ENCODE data around the gene KCNS3. TPM values are rescaled to one million over a fixed set of nuclear protein-coding genes. Genes with fewer than 3 reads are reported as not detected.

Gene KCNS3
- total RNA-seq, 4 donors from 2014 or later: 14.6 to 37.4 (median 24.3) TPM

GRCh38 chr2:17935242-17935885, 56.9 kb downstream of the KCNS3 start:
- intact Hi-C loops (cut with DNase I): no loop called here
- H3K27me3 ChIP-seq: no peaks in the 10 kb centered on the region
- TF ChIP-seq POLR2A (IDR thresholded peaks at IDR 0.05; ENCODE audit: low read depth) (no peak), CTCF (IDR thresholded peaks at IDR 0.05) (no peak), EP300 (IDR thresholded peaks at IDR 0.05) (no peak), POLR2AphosphoS5 (IDR thresholded peaks at IDR 0.05) (no peak)
- H3K27ac ChIP-seq (replicated peaks in 1 of 4): no peak overlapping the region
- no peaks in the 10 kb centered on the region for H3K4me1 ChIP-seq
- no peak overlapping the region for H3K4me3 ChIP-seq
- DNase-seq (ENCODE audit: extremely low spot score): no peak
- H3K36me3 ChIP-seq: peaks cover 0 to 21% (median 13%) of the 10 kb centered on the region in 4 donors
- peaks cover 0 to 9% (median 0%) of the 10 kb centered on the region in 4 donors for H3K9me3 ChIP-seq
- 79% methylated on average over 6 of the region's 6 CpGs for WGBS

- WGBS: 89% methylated on average over 1 of the region's 1 CpG
Observed at GRCh38 chr2:17936599-17936998, 58.1 kb downstream of the KCNS3 start.

GRCh38 chr2:17940091-17940630, 61.7 kb downstream of the KCNS3 start:
- intact Hi-C loops (cut with DNase I): no loop called here
- 53% methylated on average over 2 of the region's 2 CpGs for WGBS
- Histone ChIP-seq H3K27ac (replicated peaks in 1 of 4) (no peak overlapping the region), H3K4me1 (no peaks in the 10 kb centered on the region), H3K9me3 (peaks cover 0 to 9% (median 0%) of the 10 kb centered on the region in 4 donors), H3K36me3 (no peaks in the 10 kb centered on the region), H3K27me3 (no peaks in the 10 kb centered on the region), H3K4me3 (no peak overlapping the region)
- TF ChIP-seq EP300 (IDR thresholded peaks at IDR 0.05) (no peak), POLR2AphosphoS5 (IDR thresholded peaks at IDR 0.05) (no peak), CTCF (IDR thresholded peaks at IDR 0.05) (no peak)
- no peak for DNase-seq (ENCODE audit: extremely low spot score)

More at GRCh38 chr2:17936599-17936998, 58.1 kb downstream of the KCNS3 start:
- H3K27ac ChIP-seq (replicated peaks in 1 of 4): no peak overlapping the region
- intact Hi-C loops (cut with DNase I): no loop called here
- no peaks in the 10 kb centered on the region for H3K27me3 ChIP-seq
- TF ChIP-seq CTCF (IDR thresholded peaks at IDR 0.05): no peak
- no peak for TF ChIP-seq EP300 (IDR thresholded peaks at IDR 0.05)
- no peak for TF ChIP-seq POLR2AphosphoS5 (IDR thresholded peaks at IDR 0.05)
- TF ChIP-seq POLR2A (IDR thresholded peaks at IDR 0.05; ENCODE audit: low read depth): no peak
- peaks cover 0 to 9% (median 0%) of the 10 kb centered on the region in 4 donors for H3K9me3 ChIP-seq
- no peak overlapping the region for H3K4me3 ChIP-seq
- H3K36me3 ChIP-seq: peaks cover 0 to 11% (median 8%) of the 10 kb centered on the region in 4 donors
- no peaks in the 10 kb centered on the region for H3K4me1 ChIP-seq
- DNase-seq (ENCODE audit: extremely low spot score): no peak

- no peak for DNase-seq (ENCODE audit: extremely low spot score)
- no peaks in the 10 kb centered on the region for H3K27me3 ChIP-seq
- TF ChIP-seq POLR2AphosphoS5 (IDR thresholded peaks at IDR 0.05) (no peak), CTCF (IDR thresholded peaks at IDR 0.05) (no peak), EP300 (IDR thresholded peaks at IDR 0.05) (no peak), POLR2A (IDR thresholded peaks at IDR 0.05; ENCODE audit: low read depth) (no peak)
- 57% methylated on average over 4 of the region's 4 CpGs for WGBS
- H3K36me3 ChIP-seq: no peaks in the 10 kb centered on the region
- no peaks in the 10 kb centered on the region for H3K4me1 ChIP-seq
- intact Hi-C loops (cut with DNase I): no loop called here
- H3K4me3 ChIP-seq: no peak overlapping the region
- H3K9me3 ChIP-seq: peaks cover 0 to 1% (median 0%) of the 10 kb centered on the region in 4 donors
- no peak overlapping the region for H3K27ac ChIP-seq (replicated peaks in 1 of 4)
Observed at GRCh38 chr2:17943444-17943843, 65.0 kb downstream of the KCNS3 start.
